Right lung (tissue), 5 donors: ENCODE data around the gene MEMO1. TPM values are rescaled to one million over a fixed set of nuclear protein-coding genes. Genes with fewer than 3 reads are reported as not detected.
"Not testable (repeated sequence)": the region's sequence is repeated elsewhere in the genome, so short reads cannot be mapped to it uniquely, and the experiment has no call there.

Experiments
- DNase-seq, 2 donors: peaks; one replicate each; pipeline ENCODE4 v3.0.0-alpha.2; 2013
- polyA plus RNA-seq, 5 donors: library from polyadenylated mRNA; unstranded; fragments of 120-200 nt; gene quantifications; one replicate each; pipeline versions ENCODE4 v1.2.1 to v1.2.3, GENCODE V29; 2013; ENCODE audit warnings: inconsistent platforms in 1 of 5, low replicate concordance in 1 of 5; ENCODE audit not compliant: insufficient read length in 5 of 5, insufficient read depth in 1 of 5

MEMO1 gene
- polyA plus RNA-seq, 5 donors = 25.6 to 36.1 (median 34.5) TPM

DNA sequence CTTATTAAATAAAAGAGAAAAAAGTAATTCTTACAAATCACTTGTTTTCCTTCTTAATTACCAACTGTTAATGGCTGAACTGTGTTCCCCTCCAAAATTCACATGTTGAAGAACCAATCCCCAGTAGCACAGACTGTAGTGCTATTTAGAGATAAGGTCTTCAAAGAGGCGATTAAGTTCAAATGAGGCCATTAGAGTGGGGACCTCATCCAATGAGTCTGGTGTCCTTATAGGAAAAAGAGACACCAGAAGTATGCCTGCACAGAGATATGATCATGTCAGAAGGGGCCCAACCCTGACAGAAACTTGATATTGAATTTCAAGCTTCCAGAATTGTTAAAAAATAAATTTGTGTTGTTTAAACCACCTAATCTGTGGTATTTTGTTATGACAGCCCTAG, 89.8 kb downstream of the MEMO1 start:
- DNase-seq = no peak

DNA sequence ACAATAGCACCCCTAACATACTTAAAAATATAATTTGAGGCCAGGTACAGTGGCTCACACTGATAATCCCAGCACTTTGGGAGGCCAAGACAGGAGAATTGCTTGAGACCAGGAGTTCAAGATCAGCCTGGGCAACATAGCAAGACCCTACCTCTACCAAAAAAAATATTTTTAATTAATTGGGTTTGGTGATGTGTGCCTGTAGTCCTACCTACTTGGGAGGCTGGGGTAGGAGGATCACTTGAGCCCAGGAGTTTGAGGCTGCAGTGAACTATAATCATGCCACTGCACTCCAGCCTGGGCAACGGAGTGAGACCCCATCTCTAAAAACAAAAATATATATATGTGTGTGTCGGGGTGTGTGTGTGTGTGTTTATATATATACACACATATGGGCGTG, 91.3 kb downstream of the MEMO1 start:
- DNase-seq = no peak

- DNase-seq = no peak
Observed at GRCh38 chr2:31909661-31910060, 101.1 kb downstream of the MEMO1 start.

DNA sequence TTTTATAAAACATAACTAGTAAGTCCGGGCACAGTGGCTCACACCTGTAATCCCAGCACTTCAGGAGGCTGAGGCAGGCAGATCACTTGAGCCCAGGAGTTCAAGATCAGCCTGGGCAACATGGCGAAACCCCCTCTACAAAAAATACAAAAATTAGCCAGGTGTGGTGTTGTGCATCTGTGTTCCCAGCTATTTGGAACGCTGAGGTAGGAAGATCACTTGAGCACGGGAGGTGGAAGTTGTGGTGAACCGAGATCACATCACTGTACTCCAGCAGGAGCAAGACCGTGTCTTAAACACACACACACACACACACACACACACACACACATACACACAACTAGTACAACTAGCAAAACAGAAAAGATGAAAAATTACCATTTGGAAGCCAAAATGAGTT, 103.3 kb downstream of the MEMO1 start:
- DNase-seq = not testable (repeated sequence)

- no peak for DNase-seq
Observed at GRCh38 chr2:31903109-31903780, 107.6 kb downstream of the MEMO1 start.

GRCh38 chr2:31901900-31902299, 108.9 kb downstream of the MEMO1 start:
- no peak for DNase-seq

GRCh38 chr2:31900156-31900555, 110.7 kb downstream of the MEMO1 start:
- not testable (repeated sequence) for DNase-seq

GRCh38 chr2:31898346-31898745, 112.5 kb downstream of the MEMO1 start:
- DNase-seq = not testable (repeated sequence)

- not testable (repeated sequence) for DNase-seq
Observed at GRCh38 chr2:31897340-31897739, 113.5 kb downstream of the MEMO1 start.

DNA sequence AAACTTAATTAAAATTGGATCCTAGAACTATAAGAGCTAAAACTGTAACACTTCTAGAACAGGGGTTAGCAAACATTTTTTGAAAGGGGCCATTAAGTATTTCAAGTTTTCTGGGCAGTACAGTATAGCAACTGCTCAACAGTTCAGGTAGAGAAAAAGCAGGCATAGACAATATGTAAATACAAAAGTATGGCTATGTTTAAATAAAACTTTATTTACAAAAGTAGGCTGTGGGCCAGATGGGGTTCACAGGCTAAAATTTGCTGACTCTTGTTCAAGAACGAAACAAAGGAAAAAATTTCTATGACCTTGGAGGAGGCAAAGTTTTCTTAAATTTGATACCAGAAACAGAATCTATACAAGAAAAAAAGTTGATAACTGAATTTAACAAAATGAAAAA, 114.5 kb downstream of the MEMO1 start:
- no peak for DNase-seq

GRCh38 chr2:31894656-31895055, 116.2 kb downstream of the MEMO1 start:
- DNase-seq = no peak

GRCh38 chr2:31893094-31893493, 117.7 kb downstream of the MEMO1 start:
- no peak for DNase-seq

DNA sequence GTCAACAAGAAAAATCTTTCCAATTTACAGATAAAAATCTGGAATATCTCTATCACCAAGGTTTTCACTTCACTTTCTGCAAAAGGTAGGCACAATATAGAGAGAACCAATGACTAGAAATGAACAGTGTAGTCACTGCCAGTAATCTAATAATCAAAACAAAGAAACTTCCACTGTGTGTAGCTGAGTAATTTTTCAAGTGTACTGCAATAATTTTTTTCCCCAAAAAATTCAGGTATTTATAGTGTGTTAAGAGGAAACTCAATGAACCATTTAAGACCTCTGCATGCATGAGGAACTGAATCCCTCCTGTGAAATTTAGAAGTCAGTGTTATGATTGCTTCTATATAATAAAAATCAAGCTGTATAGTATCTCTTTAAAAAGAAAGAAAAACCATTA, 121.8 kb downstream of the MEMO1 start:
- DNase-seq = no peak

GRCh38 chr2:31888550-31888949, 122.3 kb downstream of the MEMO1 start:
- DNase-seq = peak; percentile 45 to 60

GRCh38 chr2:31886700-31887099, 124.1 kb downstream of the MEMO1 start:
- DNase-seq = no peak

GRCh38 chr2:31877008-31877407, 133.8 kb downstream of the MEMO1 start:
- no peak for DNase-seq

DNA sequence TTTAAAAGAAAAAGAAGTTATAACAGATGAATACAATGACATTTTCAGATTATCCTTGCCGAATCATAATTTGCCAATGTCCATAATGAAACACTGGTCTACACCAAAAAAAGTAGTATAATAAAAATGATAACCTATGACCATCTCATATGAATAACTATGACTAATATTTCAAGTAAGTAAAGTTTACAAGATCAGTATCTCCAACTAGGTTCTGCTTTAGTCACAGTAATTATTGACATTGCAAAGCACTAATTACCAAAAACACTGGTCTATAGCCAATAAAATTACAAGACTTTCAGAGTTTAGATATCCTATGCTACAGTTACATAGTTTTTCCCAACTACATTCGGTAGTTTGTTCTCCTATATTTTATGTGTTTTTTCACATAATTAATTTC, 136.7 kb downstream of the MEMO1 start:
- DNase-seq = no peak

DNA sequence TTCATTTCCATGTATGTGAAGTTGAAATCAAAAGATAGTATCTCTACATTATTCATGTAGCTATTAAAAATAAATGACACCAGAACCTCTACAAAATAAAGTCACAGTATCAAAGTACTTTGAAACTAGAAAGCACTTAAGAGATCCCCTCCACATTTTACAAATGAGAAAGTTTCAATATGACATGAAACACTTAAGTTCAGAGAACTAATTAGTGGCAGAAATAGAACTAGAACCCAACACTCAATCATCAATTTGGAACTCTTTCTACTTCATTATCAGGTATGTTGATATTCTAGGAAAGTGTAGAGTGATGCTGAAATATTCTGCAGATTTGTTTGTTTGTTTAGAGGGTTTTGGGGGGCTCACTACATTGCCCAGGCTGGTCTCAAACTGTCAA, 145.6 kb downstream of the MEMO1 start:
- DNase-seq = no peak

DNA sequence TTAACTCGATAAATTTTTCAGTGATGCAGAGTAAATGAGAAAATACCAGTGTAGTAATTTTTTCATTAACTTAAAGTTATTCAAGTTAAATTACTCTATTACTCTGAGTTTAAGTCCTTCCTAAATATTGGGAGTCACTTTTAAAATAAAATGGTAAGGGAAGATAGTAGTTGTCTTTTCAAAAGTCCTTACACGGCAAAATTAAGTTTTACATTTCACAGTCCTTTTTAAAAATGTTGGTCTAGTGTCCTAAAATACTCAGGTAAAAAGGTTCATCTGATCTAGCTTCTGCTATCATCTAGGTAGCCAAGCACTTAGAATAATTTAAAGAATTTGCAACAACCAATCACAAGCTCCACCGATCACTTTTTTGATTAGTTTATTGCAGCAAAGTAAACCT, 146.9 kb downstream of the MEMO1 start:
- DNase-seq = no peak

DNA sequence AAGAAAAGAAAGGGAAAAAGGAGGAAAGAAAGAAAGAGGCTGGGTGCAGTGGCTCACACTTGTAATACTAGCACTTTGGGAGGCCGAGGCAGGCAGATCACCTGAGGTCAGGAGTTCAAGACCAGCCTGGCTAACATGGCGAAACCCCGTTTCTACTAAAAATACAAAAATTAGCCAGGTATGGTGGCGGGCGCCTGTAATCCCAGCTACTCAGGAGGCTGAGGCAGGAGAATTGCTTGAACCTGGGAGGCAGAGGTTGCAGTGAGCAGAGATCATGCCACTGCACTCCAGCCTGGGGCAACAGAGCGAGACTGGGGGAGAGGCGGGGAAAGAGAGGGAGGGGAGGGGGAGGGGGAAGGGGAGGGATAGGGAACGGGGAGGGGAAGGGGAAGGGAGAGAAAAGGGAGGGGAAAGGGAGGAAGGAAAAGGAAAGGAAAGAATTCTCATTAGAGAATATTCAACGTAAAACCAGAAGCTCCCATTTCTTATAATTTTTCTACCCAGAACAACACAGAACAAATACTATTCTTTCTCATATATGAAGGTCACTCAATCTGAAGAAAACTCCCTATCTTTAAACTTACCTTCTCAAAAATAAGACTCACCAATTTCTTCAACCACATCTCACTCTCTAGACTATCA, 147.7 kb downstream of the MEMO1 start:
- not testable (repeated sequence) for DNase-seq

DNA sequence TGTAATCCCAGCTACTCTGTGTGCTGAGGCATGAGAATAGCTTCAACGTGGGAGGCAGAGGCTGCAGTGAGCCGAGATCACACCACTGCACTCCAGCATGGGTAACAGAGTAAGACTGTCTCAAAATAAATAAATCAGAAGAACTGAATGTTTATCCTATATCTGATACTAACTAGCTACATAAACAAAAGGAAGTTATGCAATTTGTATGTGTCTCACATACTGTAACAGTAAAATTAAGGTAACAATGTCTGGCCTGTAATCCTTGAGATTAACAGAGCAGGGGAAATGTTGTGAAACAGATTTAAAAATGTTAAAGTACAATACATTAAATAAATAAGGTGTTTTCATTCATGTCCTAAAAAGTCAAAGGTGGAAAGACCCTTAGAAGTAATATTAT, 150.8 kb downstream of the MEMO1 start:
- DNase-seq = no peak

- no peak for DNase-seq
Observed at GRCh38 chr2:31853521-31853920, 157.3 kb downstream of the MEMO1 start.

GRCh38 chr2:31842150-31842549, 168.7 kb downstream of the MEMO1 start:
- DNase-seq = not testable (repeated sequence)

GRCh38 chr2:31835450-31835849, 175.4 kb downstream of the MEMO1 start:
- DNase-seq = no peak
